Measurements from ENCODE around the gene KRTAP3-1.
"Not testable (repeated sequence)": the region's sequence is repeated elsewhere in the genome, so short reads cannot be mapped to it uniquely, and the experiment has no call there.

Gene KRTAP3-1

GRCh38 chr17:41015454-41015853 lies 6.5 kb upstream of the KRTAP3-1 start:
- DNase-seq (ENCODE audit: low read depth in 2 of 2): no peak

GRCh38 chr17:41013606-41014005 lies 4.7 kb upstream of the KRTAP3-1 start:
- no peak for DNase-seq (ENCODE audit: low read depth in 2 of 2)

GRCh38 chr17:41013181-41013580 lies 4.3 kb upstream of the KRTAP3-1 start:
- DNase-seq (ENCODE audit: low read depth in 2 of 2): no peak

- DNase-seq (ENCODE audit: low read depth in 2 of 2): no peak
Measured at GRCh38 chr17:41012326-41013120, 3.6 kb upstream of the KRTAP3-1 start.

GRCh38 chr17:41010441-41010840 lies 1.5 kb upstream of the KRTAP3-1 start:
- DNase-seq (ENCODE audit: low read depth in 2 of 2): no peak

- no peak for DNase-seq (ENCODE audit: low read depth in 2 of 2)
Measured at GRCh38 chr17:41009936-41010335, 1.0 kb upstream of the KRTAP3-1 start.

DNA sequence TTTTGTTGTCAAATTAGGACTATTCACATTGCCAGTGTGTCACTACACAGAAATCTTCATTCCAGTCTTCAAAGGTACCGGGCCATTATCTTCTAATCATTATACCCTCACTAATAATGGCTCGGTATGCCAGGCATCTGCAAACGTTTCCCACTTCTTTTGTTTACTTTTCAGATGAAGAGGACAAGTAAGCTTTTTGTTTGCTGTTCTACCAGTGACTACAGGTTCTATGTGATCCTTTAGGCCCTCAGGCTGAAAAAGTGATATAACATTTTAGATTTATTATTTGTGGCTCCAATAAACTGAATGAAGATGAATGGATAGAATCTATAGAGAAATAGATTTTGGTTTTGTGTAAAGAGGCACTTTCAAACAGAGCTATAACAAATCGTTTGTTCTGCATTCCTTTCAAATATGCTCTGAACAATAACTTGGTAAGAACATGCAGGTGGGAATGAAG lies 403 bp upstream of the KRTAP3-1 start:
- DNase-seq (ENCODE audit: low read depth in 2 of 2): no peak

GRCh38 chr17:41004397-41004796 lies 4.5 kb downstream of the KRTAP3-1 start:
- no peak for DNase-seq (ENCODE audit: low read depth in 2 of 2)

GRCh38 chr17:41003926-41004325 lies 5.0 kb downstream of the KRTAP3-1 start:
- DNase-seq (ENCODE audit: low read depth in 2 of 2): no peak

DNA sequence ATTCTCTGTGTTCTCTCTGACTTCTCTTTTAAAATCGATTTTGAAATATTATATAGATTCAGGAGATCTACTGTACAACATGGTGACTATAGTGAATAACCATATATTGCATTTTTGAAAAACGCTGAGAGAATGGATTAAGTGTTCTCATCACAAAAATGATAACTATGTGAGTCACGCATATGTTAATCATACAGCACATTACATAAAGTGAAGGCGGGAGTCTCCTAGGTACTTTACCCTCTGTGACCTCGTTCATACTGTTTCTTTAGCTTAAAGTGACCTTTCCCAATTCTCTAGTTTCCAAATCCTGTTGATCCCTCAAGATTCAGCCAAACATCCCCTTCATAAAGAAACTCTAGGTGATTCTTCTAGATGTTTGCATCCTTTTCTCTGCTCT lies 6.1 kb downstream of the KRTAP3-1 start:
- DNase-seq (ENCODE audit: low read depth in 2 of 2): no peak

DNA sequence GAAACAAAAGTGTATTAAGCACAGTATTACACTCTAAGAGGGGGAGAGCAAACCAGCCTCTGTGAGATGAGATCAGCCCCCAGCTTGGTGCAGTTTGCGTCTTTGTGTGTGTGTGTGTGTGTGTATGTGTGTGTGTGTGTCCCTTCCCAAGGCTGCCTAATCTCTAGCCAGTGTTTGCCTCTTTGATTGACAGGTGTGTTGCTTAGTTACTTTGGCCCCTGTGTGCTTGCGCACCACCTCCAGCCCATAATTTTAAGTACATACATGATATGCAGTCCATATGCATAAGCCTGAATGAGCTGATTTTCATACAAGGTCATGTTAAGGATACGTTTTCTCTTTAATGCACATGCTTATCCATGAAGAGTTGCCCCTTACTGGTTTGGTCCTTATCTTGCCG lies 7.1 kb downstream of the KRTAP3-1 start:
- DNase-seq (ENCODE audit: low read depth in 2 of 2): no peak

DNA sequence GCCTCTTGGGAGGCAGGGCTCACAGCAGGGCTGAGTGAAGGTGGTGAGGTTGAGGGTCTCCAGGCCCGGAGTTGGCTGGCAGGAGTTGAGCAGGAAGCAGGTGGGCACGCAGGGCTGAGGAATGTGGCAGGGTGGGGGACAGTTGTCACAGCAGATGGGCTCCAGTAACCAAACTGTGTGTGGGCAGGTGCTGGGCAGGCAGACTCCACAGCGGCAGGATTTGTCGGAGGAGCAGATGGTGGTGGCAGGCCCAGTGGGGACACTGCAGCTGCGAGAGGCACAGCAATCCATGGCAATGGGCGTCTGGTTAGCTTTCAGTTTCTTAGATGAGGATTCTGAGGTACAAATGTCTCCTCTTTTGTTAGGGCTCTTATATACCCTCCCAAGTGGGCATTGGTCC lies 9.4 kb downstream of the KRTAP3-1 start, which contains the start of gene KRTAP3-2:
KRTAP3-2 (minus strand) TSS at position 344 of the 400 bp plus-strand sequence; CDS start at position 291, 53 bp downstream.
- DNase-seq (ENCODE audit: low read depth in 2 of 2): not testable (repeated sequence)

DNA sequence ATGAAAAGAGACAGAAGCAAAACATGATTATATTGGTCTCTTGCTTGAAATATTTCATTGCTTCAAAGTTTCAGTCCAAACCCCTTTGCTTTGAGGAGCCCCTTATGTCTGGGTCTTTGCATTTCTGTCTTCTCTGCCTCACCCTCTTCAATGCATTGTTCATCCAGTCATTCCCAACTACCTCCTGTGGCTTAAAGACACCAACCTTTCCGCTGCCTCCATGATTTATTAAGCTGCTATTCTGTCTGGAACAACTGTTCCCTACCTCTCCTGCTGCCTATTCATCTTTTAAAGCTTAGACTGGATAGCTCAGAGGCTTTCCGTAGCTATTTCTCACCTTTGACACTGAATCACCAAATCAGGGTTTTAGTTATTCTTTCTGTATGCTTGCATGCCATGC lies 11.6 kb downstream of the KRTAP3-1 start:
- no peak for DNase-seq (ENCODE audit: low read depth in 2 of 2)

DNA sequence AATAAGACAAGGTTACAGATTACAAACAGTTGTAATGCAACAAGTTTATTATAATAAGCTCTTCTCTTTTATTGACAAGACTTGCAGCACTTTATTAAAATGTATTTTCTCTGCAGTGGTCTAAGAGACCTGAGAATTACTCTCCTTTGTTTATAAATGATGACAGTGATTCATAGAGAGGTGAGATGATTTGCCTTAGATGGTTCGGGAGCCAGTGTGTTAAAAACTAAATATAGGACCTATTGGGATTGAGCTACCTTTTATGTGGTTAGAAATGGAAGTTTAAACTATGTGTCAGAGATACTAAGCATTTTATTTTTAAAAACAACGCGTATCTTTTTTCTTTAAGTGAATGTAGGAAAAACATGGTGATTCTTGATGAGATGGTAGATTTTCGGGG lies 12.1 kb downstream of the KRTAP3-1 start:
- no peak for DNase-seq (ENCODE audit: low read depth in 2 of 2)

DNA sequence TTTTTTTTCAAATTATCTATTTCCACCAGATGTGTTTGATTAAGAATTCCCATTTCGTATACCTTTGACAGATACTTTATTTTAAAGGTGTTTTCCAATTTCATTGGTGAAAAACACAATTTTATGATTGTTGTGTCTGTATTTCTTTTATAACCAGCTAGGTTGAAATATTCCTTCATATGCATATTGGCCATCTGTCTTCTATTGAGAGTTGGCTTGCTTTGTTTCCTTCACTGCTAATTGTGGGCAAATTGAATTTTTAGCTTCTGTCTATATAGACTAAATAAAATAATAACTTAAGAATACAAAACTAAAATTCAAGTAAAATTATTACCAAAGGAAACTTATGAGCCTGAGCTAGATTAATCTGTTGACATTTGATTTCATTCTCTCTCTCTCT lies 13.8 kb downstream of the KRTAP3-1 start:
- no peak for DNase-seq (ENCODE audit: low read depth in 2 of 2)

- DNase-seq (ENCODE audit: low read depth in 2 of 2): no peak
Measured at GRCh38 chr17:40993839-40994238, 15.1 kb downstream of the KRTAP3-1 start, which contains the start of gene KRTAP3-3. KRTAP3-3 (minus strand) TSS chr17:40994164; CDS start chr17:40994097, 67 bp downstream.

DNA sequence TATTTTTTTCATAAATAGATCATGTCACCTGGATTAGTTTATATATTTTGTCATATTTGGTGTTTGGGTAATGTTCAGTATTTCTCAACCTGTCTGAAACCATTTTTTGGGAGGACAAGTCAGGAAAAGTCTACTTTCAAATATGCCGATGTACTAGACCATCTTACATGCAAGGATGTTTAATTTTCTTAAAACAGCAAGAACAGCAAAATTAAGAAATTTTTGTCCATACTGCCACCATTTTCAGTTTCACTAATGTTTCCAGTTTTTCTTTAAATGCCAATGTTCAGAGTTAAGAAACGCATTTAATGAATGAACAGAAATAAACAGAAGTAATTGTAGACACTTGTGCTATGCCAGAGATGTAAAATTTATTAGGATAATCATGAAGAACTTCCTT lies 15.8 kb downstream of the KRTAP3-1 start:
- no peak for DNase-seq (ENCODE audit: low read depth in 2 of 2)

GRCh38 chr17:40992666-40993065 lies 16.3 kb downstream of the KRTAP3-1 start:
- no peak for DNase-seq (ENCODE audit: low read depth in 2 of 2)

GRCh38 chr17:40986920-40987319 lies 22.0 kb downstream of the KRTAP3-1 start:
- no peak for DNase-seq (ENCODE audit: low read depth in 2 of 2)

DNA sequence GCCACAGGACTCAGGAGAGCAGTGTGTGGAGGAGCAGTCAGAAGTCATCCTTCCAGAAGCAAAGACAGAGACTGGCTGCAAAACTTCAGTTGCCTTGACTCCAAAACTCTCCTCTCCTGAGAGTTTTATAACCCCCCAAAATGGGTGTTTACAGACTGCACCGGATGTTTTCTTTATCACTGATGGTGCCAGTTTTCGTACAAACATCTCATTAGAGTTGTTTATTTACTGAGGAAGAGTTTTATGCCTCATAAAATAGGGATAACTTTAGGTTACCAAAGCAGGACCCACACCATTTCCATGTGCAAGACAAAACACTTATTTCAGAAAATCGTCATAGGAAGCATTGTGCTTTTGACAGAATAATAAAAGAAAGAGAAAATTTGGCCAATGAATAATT lies 24.7 kb downstream of the KRTAP3-1 start, which contains the start of gene KRT40:
KRT40 (minus strand) TSS at position 101 of the 400 bp plus-strand sequence; CDS start at position 48, 53 bp downstream.
- no peak for DNase-seq (ENCODE audit: low read depth in 2 of 2)

- DNase-seq (ENCODE audit: low read depth in 2 of 2): no peak
Measured at GRCh38 chr17:40981115-40981514, 27.8 kb downstream of the KRTAP3-1 start.

- no peak for DNase-seq (ENCODE audit: low read depth in 2 of 2)
Measured at GRCh38 chr17:40980596-40980995, 28.3 kb downstream of the KRTAP3-1 start.

- no peak for DNase-seq (ENCODE audit: low read depth in 2 of 2)
Measured at GRCh38 chr17:40980117-40980516, 28.8 kb downstream of the KRTAP3-1 start.

Measured in stimulated activated CD4-positive, alpha-beta T cell treated with anti-CD3 and anti-CD28 coated beads, Interleukin-1b, Interleukin-23, amount 100 ng/mL, for 1 hour (primary cell).